PC-3 (cell line): ENCODE results near the gene ALG3.

Experiments used
- CTCF ChIP-seq: fragments of 300-600 bp; sonication (generic); conservative IDR thresholded peaks from 2 replicates; pipeline ENCODE4 v1.5.1; 2017; ENCODE audit warnings: antibody characterized with exemption, low read depth, mild to moderate bottlenecking, low read length
- EZH2 ChIP-seq: fragments of 300-600 bp; sonication (generic); IDR thresholded peaks from one replicate; pipeline ENCODE4 v1.6.1; 2017; ENCODE audit warnings: antibody characterized with exemption, mild to moderate bottlenecking, low read length; ENCODE audit not compliant: unreplicated experiment
- EZH2phosphoT487 ChIP-seq: fragments of 300-600 bp; sonication (generic); IDR thresholded peaks from 2 replicates; pipeline ENCODE4 v1.6.1; 2018; ENCODE audit warnings: mild to moderate bottlenecking, antibody characterized with exemption, low read length, borderline replicate concordance

- TF ChIP-seq CTCF (no peak), EZH2 (no peak), EZH2phosphoT487 (no peak)
Observed at GRCh38 chr3:184198509-184198908, 50.3 kb downstream of the ALG3 start.
